Hematopoietic multipotent progenitor cell (in vitro differentiated cells): ENCODE data around the gene TXK. TPM values are rescaled to one million over a fixed set of nuclear protein-coding genes. Genes with fewer than 3 reads are reported as not detected.
A peak's percentile ranks its signal among the peaks of the same experiment; 100 is the strongest.

Experiments
- DNase-seq, 3 donors: peaks; one replicate each; pipeline ENCODE4 v3.0.0-alpha.2; 2011 to 2015; ENCODE audit warnings: low read depth in 2 of 3, low spot score in 2 of 3
- small RNA-seq: library from RNA; depleted of rRNA; stranded (forward); fragments of <200 nt; gene quantifications from one replicate; pipeline ENCODE3, GENCODE V24; 2012
- total RNA-seq: library from RNA; depleted of rRNA; stranded (reverse); fragments of >200 nt; gene quantifications from one replicate; pipeline ENCODE4 v1.2.3, GENCODE V29; 2012

The TXK gene
- total RNA-seq, 1 donor, result 3.8 TPM

DNA sequence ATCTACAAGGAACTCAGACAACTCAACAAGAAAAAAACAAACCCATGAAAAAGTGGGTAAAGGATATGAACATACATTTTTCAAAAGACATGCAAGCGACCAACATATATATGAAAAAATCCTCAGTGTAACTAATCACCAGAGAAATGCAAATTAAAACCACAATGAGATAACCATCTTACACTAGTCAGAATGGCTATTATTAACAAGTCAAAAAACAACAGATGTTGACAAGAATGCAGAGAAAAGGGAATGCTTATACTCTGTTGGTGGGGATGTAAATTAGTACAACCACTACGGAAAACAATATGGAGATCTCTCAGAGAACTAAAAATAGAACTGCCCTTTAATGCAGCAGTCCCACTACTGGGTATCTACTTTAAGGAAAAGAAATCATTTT lies 105.4 kb downstream of the TXK start:
- DNase-seq, result no peak

DNA sequence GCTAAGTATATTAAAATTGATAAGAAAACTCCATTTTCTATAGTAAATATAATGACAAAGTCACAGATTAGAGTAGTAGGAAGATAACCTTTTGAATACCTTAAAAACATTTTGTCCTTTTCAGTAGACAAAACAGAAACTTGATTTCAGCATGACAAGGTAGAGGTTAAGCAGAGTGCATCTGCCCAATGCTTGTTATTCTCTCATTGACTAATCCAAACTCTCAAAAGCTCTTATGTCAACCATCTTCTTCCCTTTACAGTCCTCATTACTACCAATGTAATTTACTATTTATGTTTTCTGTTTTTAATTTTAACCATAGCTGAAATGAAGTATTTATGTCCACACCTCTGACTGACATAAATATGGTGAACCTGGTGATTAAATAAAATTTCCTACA lies 106.4 kb downstream of the TXK start:
- no peak for DNase-seq

DNA sequence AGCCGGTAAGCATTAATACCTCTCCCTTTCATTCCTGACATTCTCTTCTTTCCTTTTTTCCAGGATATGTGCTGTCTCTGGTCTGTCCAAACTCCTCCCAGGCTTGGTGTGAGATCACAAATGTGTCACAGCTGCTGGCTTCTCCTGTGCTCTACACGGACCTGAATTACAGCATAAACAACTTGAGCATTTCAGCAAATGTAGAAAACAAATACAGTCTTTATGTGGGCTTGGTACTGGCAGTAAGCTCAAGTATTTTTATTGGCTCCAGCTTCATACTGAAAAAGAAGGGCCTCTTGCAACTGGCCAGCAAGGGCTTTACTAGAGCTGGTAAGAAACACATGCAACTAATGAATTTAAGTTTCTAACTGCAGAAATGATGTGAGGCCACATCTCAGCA lies 109.0 kb downstream of the TXK start:
- no peak for DNase-seq

DNA sequence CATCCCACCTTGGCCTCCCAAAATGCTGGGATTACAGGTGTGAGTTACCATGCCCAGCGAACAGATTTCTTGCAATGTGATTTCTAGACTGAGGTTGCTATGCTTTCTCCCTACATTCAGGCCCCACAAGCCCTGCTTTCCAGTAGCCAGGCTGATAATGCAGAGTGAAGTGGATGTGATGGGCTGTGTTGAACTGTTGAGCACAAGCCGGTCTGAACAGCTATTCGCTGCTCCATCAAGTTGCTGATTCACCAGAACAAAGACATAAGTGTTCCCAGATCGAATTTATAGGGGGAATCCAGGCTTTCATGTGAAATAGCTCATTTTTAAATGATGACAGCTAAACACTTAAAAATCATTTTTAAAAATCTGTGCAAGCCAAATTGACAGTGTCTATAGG lies 109.5 kb downstream of the TXK start:
- DNase-seq, result no peak

DNA sequence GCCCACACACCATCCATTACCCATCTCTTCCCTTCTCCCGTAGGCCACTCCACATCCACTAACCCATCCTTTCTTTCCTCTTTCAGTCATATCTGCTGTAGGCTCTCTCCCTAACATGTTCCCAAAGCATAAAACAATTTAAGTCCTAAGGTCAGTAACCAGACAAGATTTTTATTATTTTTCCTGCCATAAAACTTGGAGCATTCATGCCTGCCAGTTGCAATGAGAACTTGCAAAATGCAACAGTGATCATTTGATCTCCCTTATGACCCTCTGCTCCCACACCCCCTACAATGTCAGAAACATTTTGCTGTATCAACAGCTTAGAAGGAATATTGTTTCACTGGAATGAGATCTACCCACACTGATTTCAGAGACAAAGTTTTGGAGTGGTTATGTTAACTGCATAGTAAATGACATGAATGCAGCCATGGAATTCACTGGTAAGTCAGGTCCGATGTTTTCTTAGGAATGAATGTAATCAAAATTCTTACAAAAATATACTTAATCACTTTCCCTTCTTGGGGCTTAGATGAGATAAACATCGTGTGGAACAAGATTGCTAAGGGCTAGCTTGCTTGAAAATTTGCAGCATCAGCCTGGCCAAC lies 111.8 kb downstream of the TXK start:
- DNase-seq, result no peak

DNA sequence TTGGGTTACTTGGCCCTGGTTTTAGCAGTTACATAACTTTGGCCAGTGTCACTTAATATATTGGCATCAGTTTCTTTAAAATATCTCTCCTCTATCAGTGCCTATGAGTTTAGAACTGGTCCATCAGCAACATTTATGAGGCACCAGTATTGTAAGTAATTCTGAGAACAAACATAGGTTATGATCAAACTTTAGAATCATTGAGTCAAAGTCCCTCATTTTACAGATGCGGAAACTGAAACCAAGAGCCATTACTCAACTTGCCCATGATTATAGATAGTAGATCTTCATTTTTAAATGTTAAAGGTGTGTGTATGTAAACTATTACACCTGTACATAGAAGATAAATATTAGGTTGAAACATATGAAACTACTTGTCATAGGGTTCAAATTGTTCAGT lies 113.0 kb downstream of the TXK start:
- no peak for DNase-seq

DNA sequence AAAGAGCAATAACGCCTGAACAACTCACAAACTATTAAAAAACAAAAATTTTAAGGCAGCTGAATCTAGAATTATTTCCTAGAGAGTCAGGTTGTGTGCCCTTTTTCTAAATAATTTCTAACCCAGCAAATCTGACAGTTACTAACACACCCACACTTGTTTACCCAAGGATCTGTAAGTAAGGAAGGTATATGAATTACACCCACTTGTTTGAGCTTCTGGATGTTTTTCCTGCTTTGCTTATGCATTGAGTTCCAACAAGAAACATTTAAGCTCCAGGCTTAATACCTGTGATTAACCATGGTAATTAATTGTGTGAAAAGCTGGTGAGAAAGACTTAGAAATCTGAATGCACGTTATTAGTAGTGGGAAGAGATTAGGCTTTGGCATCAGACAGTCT lies 115.9 kb downstream of the TXK start:
- no peak for DNase-seq

DNA sequence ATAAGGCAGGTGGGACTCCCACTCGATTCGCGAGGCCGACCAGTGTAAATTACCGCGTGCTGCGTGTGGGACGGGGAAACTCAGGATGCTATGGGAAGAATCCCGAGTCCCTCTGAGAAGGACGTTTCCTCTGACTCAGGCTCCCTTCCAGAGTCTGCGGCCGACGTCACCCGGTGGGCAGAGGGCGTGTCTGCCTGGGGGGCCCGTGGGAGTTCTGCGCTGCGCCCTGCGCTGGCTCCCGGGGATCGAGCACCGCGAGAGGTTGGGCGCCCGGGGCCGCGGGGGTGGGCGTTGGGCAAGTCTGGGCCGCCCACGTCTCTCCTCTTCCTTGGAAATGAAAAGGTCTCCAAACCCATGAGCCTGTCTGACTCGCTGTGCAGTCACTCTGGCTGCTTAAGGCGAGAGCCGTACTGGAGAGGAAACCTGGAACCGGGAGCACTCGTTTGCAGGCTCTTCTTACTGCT lies 116.9 kb downstream of the TXK start:
- peak in 1 of 3 donors; percentile 15 for DNase-seq

Small RNAs within 50 kb of the gene (small RNA-seq; reads per million reads assigned to genes)
- gene RF00019 (not detected), gene RF00026 (not detected), gene RNU6-838P (not detected)

Other genes starting within 250 kb of the TXK start
- gene NFXL1, start 219.7 kb downstream of the TXK start, total RNA-seq, result 7.3 TPM
- not detected for gene CNGA1, start 117.6 kb downstream of the TXK start, total RNA-seq
- under 0.01 TPM for gene NIPAL1, start 117.5 kb downstream of the TXK start, total RNA-seq
- gene TEC, start 135.6 kb upstream of the TXK start, total RNA-seq, result 14.8 TPM
- gene SLAIN2, start 207.3 kb upstream of the TXK start, total RNA-seq, result 17.5 TPM